Caco-2 (cell line): ENCODE measurements around the gene RFNG. TPM values are rescaled to one million over a fixed set of nuclear protein-coding genes. Genes with fewer than 3 reads are reported as not detected.

Source experiments
- BruUV-seq: library from RNA; stranded (reverse); fragments of 400-500 nt; replicated peaks from 2 replicates; lab custom pipeline; 2021; lab: Mats Ljungman, UMichigan
- CTCF ChIA-PET: fragments of 300-600 bp; sonication (Branson Sonifier 250); formaldehyde crosslinking; loops from one replicate; lab custom pipeline; 2022; ENCODE audit warnings: antibody characterized with exemption; lab: Charles Lee
- POLR2A ChIA-PET: fragments of 300-600 bp; sonication (Branson Sonifier 250); formaldehyde crosslinking; loops from one replicate; lab custom pipeline; 2022; ENCODE audit warnings: antibody characterized with exemption; lab: Charles Lee
- DNase-seq, 2 experiments: peaks; one replicate each; pipeline versions ENCODE4 v3.0.0 to v3.0.0-alpha.2; 2020 to 2022
- H3K27me3 ChIP-seq: replicated peaks from 2 replicates; pipeline ENCODE4 v1.6.0; 2011; ENCODE audit warnings: low read length; ENCODE audit not compliant: control insufficient read depth, insufficient read depth
- H3K36me3 ChIP-seq: 2 replicates; pipeline ENCODE4 v1.5.1; 2011; ENCODE audit warnings: low read length; ENCODE audit not compliant: control insufficient read depth, insufficient read depth
- H3K4me1 ChIP-seq: fragments of 250-450 bp; sonication (Bioruptor Pico); 2 replicates; pipeline ENCODE4 v1.5.1; 2020; ENCODE audit warnings: mild to moderate bottlenecking
- H3K4me3 ChIP-seq: 2 replicates; pipeline ENCODE4 v1.5.1; 2011; ENCODE audit warnings: low read depth, mild to moderate bottlenecking, control low read depth, low read length
- H3K9me3 ChIP-seq: fragments of 250-450 bp; sonication (Bioruptor Pico); 2 replicates; pipeline ENCODE4 v1.5.1; 2020; ENCODE audit warnings: mild to moderate bottlenecking, moderate library complexity
- H3K27ac Mint-ChIP-seq: one replicate; pipeline ENCODE4 v1.8.0; 2022; ENCODE audit warnings: mixed read lengths; ENCODE audit not compliant: unreplicated experiment
- H3K27me3 Mint-ChIP-seq: one replicate; pipeline ENCODE4 v1.8.0; 2022; ENCODE audit warnings: mixed read lengths; ENCODE audit not compliant: insufficient read depth, unreplicated experiment
- H3K36me3 Mint-ChIP-seq: one replicate; pipeline ENCODE4 v1.8.0; 2022; ENCODE audit warnings: mild to moderate bottlenecking, mixed read lengths; ENCODE audit not compliant: insufficient read depth, unreplicated experiment
- H3K4me1 Mint-ChIP-seq: one replicate; pipeline ENCODE4 v1.8.0; 2022; ENCODE audit warnings: low read depth, mixed read lengths; ENCODE audit not compliant: unreplicated experiment
- H3K4me3 Mint-ChIP-seq: one replicate; pipeline ENCODE4 v1.8.0; 2022; ENCODE audit warnings: mild to moderate bottlenecking, moderate library complexity, mixed read lengths; ENCODE audit not compliant: unreplicated experiment
- H3K9me3 Mint-ChIP-seq: one replicate; pipeline ENCODE4 v1.8.0; 2022; ENCODE audit warnings: mixed read lengths; ENCODE audit not compliant: unreplicated experiment
- CTCF ChIP-seq, 2 experiments: fragments of 200-600 bp in 1 of 2; IDR thresholded peaks; 1 replicate in 1 of 2; 2 replicates in 1 of 2; pipeline versions ENCODE4 v1.5.1 to v1.8.0; 2011 to 2022; ENCODE audit warnings: antibody characterized with exemption in 1 of 2, control low read depth in 1 of 2, inconsistent platforms in 1 of 2, low read depth in 1 of 2, low read length in 1 of 2, mild to moderate bottlenecking in 1 of 2, moderate library complexity in 1 of 2; ENCODE audit not compliant: insufficient read depth in 1 of 2, severe bottlenecking in 1 of 2, unreplicated experiment in 1 of 2
- intact Hi-C: fragments of 100-400 bp; cut with micrococcal nuclease; formaldehyde crosslinking; loops from one replicate; pipeline ENCODE4 v1.10.0; 2022; ENCODE audit not compliant: unreplicated experiment
- total RNA-seq: library from RNA; stranded (reverse); gene quantifications from 2 replicates; pipeline ENCODE4 v1.2.3, GENCODE V29; 2022

RFNG gene
- total RNA-seq, 1 experiment from 2014 or later, result 35.5 TPM

GRCh38 chr17:82065193-82065637 is 13.6 kb upstream of the RFNG start:
- Mint-ChIP-seq H3K36me3 (peaks cover 21% of the 10 kb centered on the region), H3K9me3 (no peaks in the 10 kb centered on the region), H3K27me3 (no peaks in the 10 kb centered on the region), H3K4me1 (no peaks in the 10 kb centered on the region), H3K27ac (no peak overlapping the region), H3K4me3 (peak overlapping the region; percentile 74)
- POLR2A ChIA-PET, result interaction anchor here (0.8 kb wide), 1 partner anchor 35 kb away, joined by 3 read pairs; no protein-coding TSS in a partner anchor
- CTCF ChIA-PET, result interaction anchor here (0.9 kb wide), 1 partner anchor 35 kb away, joined by 3 read pairs; no protein-coding TSS in a partner anchor
- no peaks in the 10 kb centered on the region for H3K27me3 ChIP-seq
- peaks cover 3% of the 10 kb centered on the region; the same call in 1 of the 2 replicates for H3K36me3 ChIP-seq
- intact Hi-C loops, result no loop called here
- no peak for TF ChIP-seq CTCF (IDR thresholded peaks at IDR 0.05; ENCODE audit: insufficient read depth in 1 of 2, low read depth in 1 of 2, low read length in 1 of 2, severe bottlenecking in 1 of 2, unreplicated experiment in 1 of 2)
- peak overlapping the region; percentile 59 for H3K4me3 ChIP-seq
- peaks cover 12% of the 10 kb centered on the region for H3K4me1 ChIP-seq
- DNase-seq, result no peak
- H3K9me3 ChIP-seq, result no peaks in the 10 kb centered on the region
- no TSS peak for BruUV-seq

DNA sequence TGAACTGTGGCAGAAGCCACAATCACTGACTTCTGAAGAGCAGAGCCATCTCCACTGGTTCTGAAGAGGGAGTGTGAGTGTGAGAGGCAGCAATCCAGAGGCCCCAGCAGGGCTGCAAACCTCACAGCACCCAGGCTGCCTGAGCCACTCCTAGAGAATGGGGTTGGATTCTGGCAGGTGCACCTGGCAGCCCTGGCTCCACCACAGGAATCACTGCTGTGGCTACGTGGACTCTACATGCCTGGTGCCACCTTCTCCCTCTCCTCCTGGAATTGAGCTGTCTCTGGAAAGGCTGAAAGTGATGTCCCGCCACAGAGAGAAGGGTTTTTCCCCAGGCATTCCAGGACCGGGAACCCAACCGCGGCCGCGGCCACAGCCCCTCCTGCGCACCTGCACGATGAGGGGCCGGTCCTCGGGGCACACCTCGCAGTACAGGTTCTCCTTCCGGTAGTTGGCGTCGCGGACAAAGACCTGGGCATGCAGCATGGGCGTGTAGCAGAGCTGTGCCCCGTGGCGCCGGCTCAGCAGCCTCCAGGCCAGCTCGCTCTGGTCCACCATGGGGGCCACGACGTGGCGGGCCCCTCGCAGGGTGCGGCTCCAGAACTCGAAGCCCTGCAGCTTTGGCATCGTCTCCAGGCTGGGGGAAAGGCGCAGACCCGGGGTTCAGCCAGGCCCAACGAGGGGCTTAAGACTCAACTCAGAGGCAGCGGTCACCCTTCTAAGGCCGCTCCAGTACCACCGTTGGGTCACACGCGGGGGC is 13.0 kb upstream of the RFNG start:
- ChIA-PET POLR2A (interaction anchor here (0.8 kb wide), 1 partner anchor 34 kb away, joined by 3 read pairs; no protein-coding TSS in a partner anchor), CTCF (interaction anchor here (0.9 kb wide), 1 partner anchor 34 kb away, joined by 3 read pairs; no protein-coding TSS in a partner anchor)
- TF ChIP-seq CTCF (IDR thresholded peaks at IDR 0.05; ENCODE audit: insufficient read depth in 1 of 2, low read depth in 1 of 2, low read length in 1 of 2, severe bottlenecking in 1 of 2, unreplicated experiment in 1 of 2), result no peak
- Histone ChIP-seq H3K36me3 (peaks cover 3% of the 10 kb centered on the region; the same call in 1 of the 2 replicates), H3K4me3 (peak overlapping the region; percentile 59), H3K9me3 (no peaks in the 10 kb centered on the region), H3K4me1 (peaks cover 12% of the 10 kb centered on the region), H3K27me3 (no peaks in the 10 kb centered on the region)
- no peak overlapping the region for H3K27ac Mint-ChIP-seq
- H3K36me3 Mint-ChIP-seq, result peaks cover 27% of the 10 kb centered on the region
- TSS peak; percentile 64 for BruUV-seq
- H3K27me3 Mint-ChIP-seq, result no peaks in the 10 kb centered on the region
- intact Hi-C loops, result no loop called here
- H3K9me3 Mint-ChIP-seq, result no peaks in the 10 kb centered on the region
- no peaks in the 10 kb centered on the region for H3K4me1 Mint-ChIP-seq
- no peak for DNase-seq
- peak overlapping the region; percentile 74 for H3K4me3 Mint-ChIP-seq
